ENCODE results near the gene SYNGR2.

Gene SYNGR2

DNA sequence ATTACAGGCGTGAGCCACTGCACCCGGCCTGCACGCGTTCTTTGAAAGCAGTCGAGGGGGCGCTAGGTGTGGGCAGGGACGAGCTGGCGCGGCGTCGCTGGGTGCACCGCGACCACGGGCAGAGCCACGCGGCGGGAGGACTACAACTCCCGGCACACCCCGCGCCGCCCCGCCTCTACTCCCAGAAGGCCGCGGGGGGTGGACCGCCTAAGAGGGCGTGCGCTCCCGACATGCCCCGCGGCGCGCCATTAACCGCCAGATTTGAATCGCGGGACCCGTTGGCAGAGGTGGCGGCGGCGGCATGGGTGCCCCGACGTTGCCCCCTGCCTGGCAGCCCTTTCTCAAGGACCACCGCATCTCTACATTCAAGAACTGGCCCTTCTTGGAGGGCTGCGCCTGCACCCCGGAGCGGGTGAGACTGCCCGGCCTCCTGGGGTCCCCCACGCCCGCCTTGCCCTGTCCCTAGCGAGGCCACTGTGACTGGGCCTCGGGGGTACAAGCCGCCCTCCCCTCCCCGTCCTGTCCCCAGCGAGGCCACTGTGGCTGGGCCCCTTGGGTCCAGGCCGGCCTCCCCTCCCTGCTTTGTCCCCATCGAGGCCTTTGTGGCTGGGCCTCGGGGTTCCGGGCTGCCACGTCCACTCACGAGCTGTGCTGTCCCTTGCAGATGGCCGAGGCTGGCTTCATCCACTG, 45.8 kb downstream of the SYNGR2 start, which contains the start of gene BIRC5:
Gene BIRC5 (plus strand): TSS at position 238 of the 690 bp plus-strand sequence. CDS start 64 bp downstream, at position 302.
- no peak for TF ChIP-seq JUND (IDR thresholded peaks at IDR 0.05; ENCODE audit: low read depth)
- DNase-seq (ENCODE audit: low read depth in 1 of 2, low spot score in 1 of 2) = peak; percentile 87 to 95
- in situ Hi-C loops (cut with HindIII; ENCODE audit: low pct_unique_long_range_greater_than_20kb, low sequenced_read_pairs) = no loop called here

DNA sequence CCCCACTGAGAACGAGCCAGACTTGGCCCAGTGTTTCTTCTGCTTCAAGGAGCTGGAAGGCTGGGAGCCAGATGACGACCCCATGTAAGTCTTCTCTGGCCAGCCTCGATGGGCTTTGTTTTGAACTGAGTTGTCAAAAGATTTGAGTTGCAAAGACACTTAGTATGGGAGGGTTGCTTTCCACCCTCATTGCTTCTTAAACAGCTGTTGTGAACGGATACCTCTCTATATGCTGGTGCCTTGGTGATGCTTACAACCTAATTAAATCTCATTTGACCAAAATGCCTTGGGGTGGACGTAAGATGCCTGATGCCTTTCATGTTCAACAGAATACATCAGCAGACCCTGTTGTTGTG, 46.3 kb downstream of the SYNGR2 start:
- in situ Hi-C loops (cut with HindIII; ENCODE audit: low pct_unique_long_range_greater_than_20kb, low sequenced_read_pairs) = no loop called here
- TF ChIP-seq JUND (IDR thresholded peaks at IDR 0.05; ENCODE audit: low read depth) = no peak
- no peak for DNase-seq (ENCODE audit: low read depth in 1 of 2, low spot score in 1 of 2)

DNA sequence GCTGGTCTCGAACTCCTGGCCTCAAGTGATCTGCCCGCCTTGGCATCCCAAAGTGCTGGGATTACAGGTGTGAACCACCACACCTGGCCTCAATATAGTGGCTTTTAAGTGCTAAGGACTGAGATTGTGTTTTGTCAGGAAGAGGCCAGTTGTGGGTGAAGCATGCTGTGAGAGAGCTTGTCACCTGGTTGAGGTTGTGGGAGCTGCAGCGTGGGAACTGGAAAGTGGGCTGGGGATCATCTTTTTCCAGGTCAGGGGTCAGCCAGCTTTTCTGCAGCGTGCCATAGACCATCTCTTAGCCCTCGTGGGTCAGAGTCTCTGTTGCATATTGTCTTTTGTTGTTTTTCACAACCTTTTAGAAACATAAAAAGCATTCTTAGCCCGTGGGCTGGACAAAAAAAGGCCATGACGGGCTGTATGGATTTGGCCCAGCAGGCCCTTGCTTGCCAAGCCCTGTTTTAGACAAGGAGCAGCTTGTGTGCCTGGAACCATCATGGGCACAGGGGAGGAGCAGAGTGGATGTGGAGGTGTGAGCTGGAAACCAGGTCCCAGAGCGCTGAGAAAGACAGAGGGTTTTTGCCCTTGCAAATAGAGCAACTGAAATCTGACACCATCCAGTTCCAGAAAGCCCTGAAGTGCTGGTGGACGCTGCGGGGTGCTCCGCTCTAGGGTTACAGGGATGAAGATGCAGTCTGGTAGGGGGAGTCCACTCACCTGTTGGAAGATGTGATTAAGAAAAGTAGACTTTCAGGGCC, 51.2 kb downstream of the SYNGR2 start:
- in situ Hi-C loops (cut with HindIII; ENCODE audit: low pct_unique_long_range_greater_than_20kb, low sequenced_read_pairs) = no loop called here
- TF ChIP-seq JUND (IDR thresholded peaks at IDR 0.05; ENCODE audit: low read depth) = no peak
- no peak for DNase-seq (ENCODE audit: low read depth in 1 of 2, low spot score in 1 of 2)

Data from T47D (cell line).